ENCODE data around the gene ZNF775.

ZNF775 gene

GRCh38 chr7:150359622-150360362 is 19.3 kb upstream of the ZNF775 start:
- TF ChIP-seq REST (IDR thresholded peaks at IDR 0.05; ENCODE audit: low read depth) (no peak), EP300 (IDR thresholded peaks at IDR 0.05; ENCODE audit: borderline replicate concordance) (no peak)
- TF ChIP-seq, protein P1, sequence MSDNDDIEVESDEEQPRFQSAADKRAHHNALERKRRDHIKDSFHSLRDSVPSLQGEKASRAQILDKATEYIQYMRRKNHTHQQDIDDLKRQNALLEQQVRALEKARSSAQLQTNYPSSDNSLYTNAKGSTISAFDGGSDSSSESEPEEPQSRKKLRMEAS (IDR thresholded peaks at IDR 0.05): no peak

DNA sequence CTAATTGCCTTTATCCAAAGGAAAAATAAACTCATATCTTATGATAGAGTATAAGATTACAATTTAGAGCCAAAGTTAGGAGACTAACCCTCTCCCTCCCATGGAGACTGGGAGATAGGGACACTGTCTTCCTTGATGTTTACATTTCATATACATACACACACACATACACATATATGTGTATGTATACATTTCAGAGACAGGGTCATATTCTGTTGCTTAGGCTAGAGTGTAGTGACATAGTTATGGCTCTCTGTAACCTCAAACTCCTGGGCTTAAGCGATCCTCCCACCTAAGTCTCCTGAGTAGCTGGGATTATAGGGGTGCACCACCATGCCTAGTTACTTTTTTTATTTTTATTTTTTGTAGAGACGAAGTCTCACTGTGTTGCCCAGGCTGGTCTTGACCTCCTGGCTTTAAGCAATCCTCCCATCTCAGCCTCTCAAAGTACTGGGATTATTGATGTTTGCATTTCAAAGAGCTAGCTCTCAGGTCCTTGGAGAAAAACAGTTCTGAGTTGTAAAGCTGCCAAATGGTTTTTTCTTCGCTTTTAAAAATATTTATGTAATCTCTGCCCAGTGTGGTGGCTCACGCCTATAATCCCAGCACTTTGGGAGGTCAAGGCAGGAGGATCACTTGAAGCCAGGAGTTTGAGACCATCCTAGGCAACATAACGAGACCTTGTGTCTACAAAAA is 18.6 kb upstream of the ZNF775 start:
- no peak for TF ChIP-seq TCF12 (IDR thresholded peaks at IDR 0.05; ENCODE audit: low read depth)
- TF ChIP-seq CREB1 (IDR thresholded peaks at IDR 0.05; ENCODE audit: low read depth): no peak
- no peak for TF ChIP-seq EP300 (IDR thresholded peaks at IDR 0.05; ENCODE audit: borderline replicate concordance)
- TF ChIP-seq RAD21 (IDR thresholded peaks at IDR 0.05; ENCODE audit: low read depth): no peak
- no peak for TF ChIP-seq TEAD4 (IDR thresholded peaks at IDR 0.05)
- TF ChIP-seq ZBTB7A (IDR thresholded peaks at IDR 0.05; ENCODE audit: low read depth): no peak
- TF ChIP-seq, protein P2, sequence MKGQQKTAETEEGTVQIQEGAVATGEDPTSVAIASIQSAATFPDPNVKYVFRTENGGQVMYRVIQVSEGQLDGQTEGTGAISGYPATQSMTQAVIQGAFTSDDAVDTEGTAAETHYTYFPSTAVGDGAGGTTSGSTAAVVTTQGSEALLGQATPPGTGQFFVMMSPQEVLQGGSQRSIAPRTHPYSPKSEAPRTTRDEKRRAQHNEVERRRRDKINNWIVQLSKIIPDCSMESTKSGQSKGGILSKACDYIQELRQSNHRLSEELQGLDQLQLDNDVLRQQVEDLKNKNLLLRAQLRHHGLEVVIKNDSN (IDR thresholded peaks at IDR 0.05): no peak
- TF ChIP-seq, protein P1 (IDR thresholded peaks at IDR 0.05): no peak
- TF ChIP-seq FOXM1 (IDR thresholded peaks at IDR 0.05; ENCODE audit: borderline replicate concordance, low read depth): no peak
- no peak for TF ChIP-seq NFIC (IDR thresholded peaks at IDR 0.05)
- TF ChIP-seq TAF1 (IDR thresholded peaks at IDR 0.05; ENCODE audit: low read depth): no peak
- no peak for TF ChIP-seq EGR1 (IDR thresholded peaks at IDR 0.05)
- no peak for TF ChIP-seq REST (IDR thresholded peaks at IDR 0.05; ENCODE audit: low read depth)

DNA sequence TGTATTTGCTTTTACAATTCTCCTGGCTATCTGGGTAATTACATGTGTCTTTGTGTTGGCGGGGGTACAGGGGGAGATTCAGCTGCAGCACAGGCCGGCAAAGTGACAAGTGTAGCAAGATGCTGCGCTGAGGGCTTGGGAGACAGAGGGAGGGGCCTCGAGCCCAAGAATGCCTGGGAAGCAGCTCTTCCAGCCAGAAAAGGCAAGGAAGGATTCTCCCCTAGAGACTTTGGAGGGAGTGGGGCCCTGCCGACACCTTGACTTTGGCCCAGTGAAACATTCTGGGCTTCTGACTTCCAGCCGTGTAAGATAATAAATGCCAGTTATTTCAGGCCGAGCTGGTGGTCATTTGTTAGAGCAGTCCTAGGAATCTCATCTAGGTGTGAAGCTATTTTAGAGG is 17.7 kb upstream of the ZNF775 start:
- TF ChIP-seq, protein P2 (IDR thresholded peaks at IDR 0.05): no peak
- TF ChIP-seq EGR1 (IDR thresholded peaks at IDR 0.05) (no peak), TEAD4 (IDR thresholded peaks at IDR 0.05) (no peak), TAF1 (IDR thresholded peaks at IDR 0.05; ENCODE audit: low read depth) (no peak), CREB1 (IDR thresholded peaks at IDR 0.05; ENCODE audit: low read depth) (no peak), NFIC (IDR thresholded peaks at IDR 0.05) (no peak), REST (IDR thresholded peaks at IDR 0.05; ENCODE audit: low read depth) (no peak), TCF12 (IDR thresholded peaks at IDR 0.05; ENCODE audit: low read depth) (no peak), ZBTB7A (IDR thresholded peaks at IDR 0.05; ENCODE audit: low read depth) (no peak), YY1 (IDR thresholded peaks at IDR 0.05; ENCODE audit: low read depth) (no peak), RAD21 (IDR thresholded peaks at IDR 0.05; ENCODE audit: low read depth) (no peak), CEBPB (IDR thresholded peaks at IDR 0.05) (no peak), FOXM1 (IDR thresholded peaks at IDR 0.05; ENCODE audit: borderline replicate concordance, low read depth) (no peak), EP300 (IDR thresholded peaks at IDR 0.05; ENCODE audit: borderline replicate concordance) (no peak)
- TF ChIP-seq, protein P1 (IDR thresholded peaks at IDR 0.05): no peak

Data from Ishikawa (cell line).